BE2C (cell line): ENCODE measurements around the gene AFP.

ENCODE experiments used
- DNase-seq: peaks from one replicate; pipeline ENCODE4 v3.0.0-alpha.2; 2020
- H3K27me3 ChIP-seq: fragments of 250-450 bp; sonication (Bioruptor Pico); 2 replicates; pipeline ENCODE4 v1.5.1; 2020; ENCODE audit warnings: mild to moderate bottlenecking
- H3K36me3 ChIP-seq: fragments of 250-450 bp; sonication (Bioruptor Pico); 2 replicates; pipeline ENCODE4 v1.5.1; 2020; ENCODE audit warnings: mild to moderate bottlenecking
- H3K4me1 ChIP-seq: fragments of 250-450 bp; sonication (Bioruptor Pico); 2 replicates; pipeline ENCODE4 v1.5.1; 2020
- H3K4me3 ChIP-seq: 2 replicates; pipeline ENCODE4 v1.5.1; 2011; ENCODE audit warnings: low read depth, low read length
- H3K9me3 ChIP-seq: fragments of 250-450 bp; sonication (Bioruptor Pico); 2 replicates; pipeline ENCODE4 v1.5.1; 2020
- TF ChIP-seq, protein P1 (sequence below): IDR thresholded peaks from 2 replicates; pipeline ENCODE4 v1.5.1; 2012; ENCODE audit warnings: mild to moderate bottlenecking, low read depth, low read length

AFP gene

DNA sequence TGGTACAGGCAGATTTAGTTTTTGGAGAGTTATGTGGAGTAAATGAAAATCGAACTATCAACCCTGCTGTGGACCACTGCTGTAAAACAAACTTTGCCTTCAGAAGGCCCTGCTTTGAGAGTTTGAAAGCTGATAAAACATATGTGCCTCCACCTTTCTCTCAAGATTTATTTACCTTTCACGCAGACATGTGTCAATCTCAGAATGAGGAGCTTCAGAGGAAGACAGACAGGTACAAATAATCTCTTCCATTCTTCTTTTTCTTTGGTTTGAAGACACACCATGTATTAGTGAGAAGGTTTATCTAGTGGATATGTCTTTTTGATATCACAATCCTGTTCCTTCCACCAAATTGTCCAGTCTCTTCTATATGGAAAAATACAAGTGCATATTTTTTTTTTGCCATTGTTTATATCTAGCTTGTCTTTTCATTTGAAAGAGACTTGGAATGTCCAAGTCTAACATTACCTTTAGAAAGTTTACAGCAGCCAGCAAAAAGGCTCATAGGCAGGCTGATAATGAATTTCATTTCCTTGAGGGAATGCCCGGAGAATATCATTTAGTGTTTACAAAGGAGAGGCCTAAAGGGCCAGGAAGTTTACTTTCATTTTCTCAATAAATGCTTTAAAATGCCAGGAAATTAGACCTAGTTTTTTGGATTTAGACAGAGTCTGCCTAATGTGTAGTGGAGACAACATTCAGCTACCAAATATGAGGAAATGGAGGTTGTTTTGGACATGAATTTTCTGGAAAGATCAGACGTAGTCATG lies 64.2 kb downstream of the AFP start:
- H3K9me3 ChIP-seq, result no peaks in the 10 kb centered on the region
- no peaks in the 10 kb centered on the region; the same call in 1 of the 2 replicates for H3K27me3 ChIP-seq
- no peak for DNase-seq
- no peak overlapping the region for H3K4me3 ChIP-seq
- no peaks in the 10 kb centered on the region for H3K36me3 ChIP-seq
- no peaks in the 10 kb centered on the region for H3K4me1 ChIP-seq
- TF ChIP-seq, protein P1, sequence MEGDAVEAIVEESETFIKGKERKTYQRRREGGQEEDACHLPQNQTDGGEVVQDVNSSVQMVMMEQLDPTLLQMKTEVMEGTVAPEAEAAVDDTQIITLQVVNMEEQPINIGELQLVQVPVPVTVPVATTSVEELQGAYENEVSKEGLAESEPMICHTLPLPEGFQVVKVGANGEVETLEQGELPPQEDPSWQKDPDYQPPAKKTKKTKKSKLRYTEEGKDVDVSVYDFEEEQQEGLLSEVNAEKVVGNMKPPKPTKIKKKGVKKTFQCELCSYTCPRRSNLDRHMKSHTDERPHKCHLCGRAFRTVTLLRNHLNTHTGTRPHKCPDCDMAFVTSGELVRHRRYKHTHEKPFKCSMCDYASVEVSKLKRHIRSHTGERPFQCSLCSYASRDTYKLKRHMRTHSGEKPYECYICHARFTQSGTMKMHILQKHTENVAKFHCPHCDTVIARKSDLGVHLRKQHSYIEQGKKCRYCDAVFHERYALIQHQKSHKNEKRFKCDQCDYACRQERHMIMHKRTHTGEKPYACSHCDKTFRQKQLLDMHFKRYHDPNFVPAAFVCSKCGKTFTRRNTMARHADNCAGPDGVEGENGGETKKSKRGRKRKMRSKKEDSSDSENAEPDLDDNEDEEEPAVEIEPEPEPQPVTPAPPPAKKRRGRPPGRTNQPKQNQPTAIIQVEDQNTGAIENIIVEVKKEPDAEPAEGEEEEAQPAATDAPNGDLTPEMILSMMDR, result no peak

DNA sequence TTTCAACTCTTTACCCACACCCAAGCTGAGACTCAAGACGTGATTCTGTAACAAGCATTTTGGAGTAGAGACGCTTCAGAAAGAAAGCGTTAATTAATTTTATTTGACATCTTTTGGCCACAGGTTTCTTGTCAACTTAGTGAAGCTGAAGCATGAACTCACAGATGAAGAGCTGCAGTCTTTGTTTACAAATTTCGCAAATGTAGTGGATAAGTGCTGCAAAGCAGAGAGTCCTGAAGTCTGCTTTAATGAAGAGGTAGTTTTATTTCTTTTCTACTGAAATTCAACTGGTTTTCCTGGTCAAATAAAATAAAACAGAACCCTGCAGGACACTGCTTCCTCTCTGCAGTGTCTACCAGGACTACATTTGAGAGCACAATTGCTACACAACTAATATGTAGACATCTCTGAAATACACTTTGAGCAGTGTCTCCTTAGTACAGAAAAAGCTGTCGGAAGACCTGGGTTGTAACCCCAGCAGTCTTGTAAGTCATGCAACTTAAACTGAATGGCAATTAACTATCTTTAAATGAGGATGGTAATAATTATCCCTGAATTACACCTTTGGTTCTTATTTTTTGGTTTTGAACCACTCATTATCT lies 65.7 kb downstream of the AFP start:
- no peaks in the 10 kb centered on the region for H3K4me1 ChIP-seq

DNA sequence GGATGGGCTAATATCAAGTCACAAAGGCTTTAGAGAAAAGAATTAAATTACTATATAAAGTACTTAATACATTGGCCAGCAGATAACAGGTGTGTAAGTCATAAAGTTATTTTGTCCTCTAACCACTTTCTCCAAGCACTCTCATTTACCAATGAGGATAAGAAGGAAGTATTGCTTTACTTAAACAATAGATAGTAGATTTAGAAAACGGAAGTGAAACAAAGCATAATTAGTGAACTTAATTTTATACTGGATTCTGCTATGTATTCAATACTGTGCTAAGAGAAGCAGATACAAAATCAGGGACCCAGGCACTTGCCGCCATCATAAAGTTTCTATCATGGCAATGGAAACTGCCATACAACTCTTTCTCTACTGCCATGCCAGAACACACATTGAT lies 69.5 kb downstream of the AFP start:
- Histone ChIP-seq H3K4me3 (no peak overlapping the region), H3K36me3 (no peaks in the 10 kb centered on the region), H3K27me3 (no peaks in the 10 kb centered on the region; the same call in 1 of the 2 replicates), H3K9me3 (no peaks in the 10 kb centered on the region), H3K4me1 (no peaks in the 10 kb centered on the region)
- DNase-seq, result no peak
- TF ChIP-seq, protein P1, result no peak

More for the DNA sequence above, 65.7 kb downstream of the AFP start:
- TF ChIP-seq, protein P1, result no peak
- Histone ChIP-seq H3K9me3 (no peaks in the 10 kb centered on the region), H3K27me3 (no peaks in the 10 kb centered on the region; the same call in 1 of the 2 replicates), H3K36me3 (no peaks in the 10 kb centered on the region), H3K4me3 (no peak overlapping the region)
- DNase-seq, result no peak
